Hippocampal formation (tissue), 2 donors: Measurements from ENCODE around the gene LOC128125822.
"Not testable (repeated sequence)": the region's sequence is repeated elsewhere in the genome, so short reads cannot be mapped to it uniquely, and the experiment has no call there.

Experiments
- DNase-seq, 2 donors: peaks; one replicate each; lab custom pipeline; 2025; lab: John Stamatoyannopoulos, UW

The LOC128125822 gene

DNA sequence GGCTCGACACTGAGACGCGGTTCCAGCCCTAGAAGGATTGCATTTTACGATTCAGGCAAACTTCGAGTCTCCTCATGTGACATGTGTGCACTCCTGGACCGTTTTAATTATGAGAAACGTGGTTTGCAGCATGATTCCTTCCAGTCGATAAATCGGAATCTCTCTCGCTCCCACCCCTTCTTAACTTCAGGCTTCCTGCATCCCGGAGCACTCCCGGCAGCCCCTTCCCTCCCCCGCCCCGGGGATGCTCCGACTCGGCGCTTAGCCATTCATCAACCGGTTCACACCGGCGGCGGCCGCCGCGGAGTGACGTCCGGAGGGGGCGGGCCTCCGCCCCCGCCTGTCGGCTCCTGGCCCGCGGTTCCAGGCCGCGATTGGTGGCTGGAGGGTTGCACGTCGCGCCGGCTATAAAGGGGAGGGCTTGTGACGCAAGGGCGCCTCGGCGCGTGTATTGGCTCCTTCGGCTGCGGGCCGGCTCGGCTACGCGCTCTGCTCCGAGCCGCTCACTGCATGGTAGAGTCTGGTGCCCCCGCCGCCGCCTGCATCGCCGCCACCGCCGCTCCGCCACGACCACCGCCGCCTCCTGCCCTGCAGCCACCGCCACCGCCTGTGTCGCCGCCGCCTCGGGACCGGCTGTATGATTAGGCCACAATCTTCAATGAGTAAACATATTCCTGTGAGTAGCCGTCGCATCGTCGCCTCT is at the start of gene LOC128125822, which contains the start of gene PTP4A1:
Gene LOC128125822, plus strand, starts transcription at position 437 of the 703 bp plus-strand sequence.
Gene PTP4A1, plus strand, starts transcription at position 437 of the 703 bp plus-strand sequence. CDS start 4,401 bp downstream, outside the sequence.
- DNase-seq = peak; percentile 96 to 98

DNA sequence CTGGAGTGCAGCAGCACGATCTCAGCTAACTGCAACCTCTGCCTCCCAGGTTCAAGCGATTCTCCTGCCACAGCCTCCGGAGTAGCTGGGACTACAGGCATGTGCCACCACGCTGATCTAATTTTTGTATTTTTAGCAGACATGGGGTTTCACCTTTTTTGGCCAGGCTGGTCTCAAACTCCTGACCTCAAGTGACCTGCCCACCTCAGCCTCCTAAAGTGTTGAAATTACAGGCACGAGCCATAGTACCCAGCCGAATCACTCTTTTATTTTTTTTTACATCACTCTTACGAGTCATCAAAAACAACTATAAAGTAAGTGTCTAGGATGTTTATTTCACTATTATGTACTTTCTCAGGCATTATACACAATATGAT is 49.4 kb upstream of the LOC128125822 start:
- DNase-seq = not testable (repeated sequence)

DNA sequence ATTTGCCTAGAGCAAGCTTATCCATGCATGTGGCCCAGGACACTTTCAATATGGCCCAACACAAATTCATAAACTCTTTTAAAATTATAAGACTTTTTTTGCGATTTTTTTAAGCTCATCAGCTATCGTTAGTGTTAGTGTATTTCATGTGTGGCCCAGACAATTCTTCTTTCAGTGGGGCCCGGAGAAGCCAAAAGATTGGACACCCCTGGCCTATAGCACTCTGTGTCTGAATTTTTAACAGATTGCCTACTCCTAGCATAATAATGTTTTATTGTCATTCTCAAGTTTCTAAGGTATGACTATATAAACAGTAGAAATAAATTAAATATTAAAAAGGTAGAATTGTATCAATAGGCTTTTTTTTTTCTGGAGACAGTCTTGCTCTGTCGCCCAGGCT is 48.6 kb upstream of the LOC128125822 start:
- no peak for DNase-seq

DNA sequence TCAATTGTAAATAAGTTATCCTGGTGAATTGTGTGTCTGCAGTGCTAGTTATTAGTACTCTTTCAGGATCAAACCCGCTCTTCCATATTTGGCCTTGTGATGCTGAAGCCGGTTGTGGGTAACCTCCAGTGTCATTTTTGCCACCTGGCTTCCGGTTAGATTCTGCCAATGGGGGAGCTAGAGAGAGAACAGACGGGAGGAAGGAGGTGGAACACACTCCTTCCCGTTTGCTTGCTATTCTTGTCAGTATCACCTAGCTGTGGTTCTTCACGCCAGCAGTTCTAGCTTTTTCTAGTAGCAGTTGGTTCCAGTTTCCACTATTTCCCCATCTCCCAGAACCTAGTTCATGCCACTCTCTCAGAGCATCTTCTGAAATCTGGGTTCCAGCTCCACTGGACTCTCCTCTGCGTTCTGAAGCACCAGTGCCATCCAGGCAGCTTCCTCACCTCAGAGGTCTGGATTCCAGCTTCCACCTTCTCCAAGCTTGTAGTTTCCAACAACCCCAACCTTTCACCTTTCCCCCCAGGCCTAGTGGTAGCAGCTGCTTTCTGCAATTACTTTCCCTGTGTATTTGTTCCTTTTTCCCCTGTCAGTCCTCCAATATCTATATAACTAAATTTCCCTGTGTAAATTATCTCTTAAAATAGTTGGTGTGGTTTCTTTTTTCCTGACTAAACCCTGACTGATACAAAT is 46.9 kb upstream of the LOC128125822 start:
- DNase-seq = no peak

DNA sequence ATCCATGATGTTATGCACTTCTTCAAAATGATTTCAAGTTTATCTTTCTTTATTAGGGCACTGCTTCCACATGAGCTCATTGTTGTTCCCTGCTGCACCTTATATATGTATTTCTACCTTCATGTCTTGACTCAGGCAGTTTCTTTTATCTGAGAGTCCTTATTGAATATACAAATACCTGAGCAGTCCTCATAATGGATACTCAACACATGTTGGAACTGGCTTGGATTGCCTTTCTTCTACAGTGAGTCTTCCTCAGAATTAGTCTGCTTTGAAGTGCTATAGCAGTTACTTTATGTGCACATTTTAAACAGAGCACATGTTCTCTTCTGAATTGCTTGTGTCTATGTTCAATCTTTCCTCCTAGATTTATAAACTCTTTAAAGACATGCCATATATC is 45.3 kb upstream of the LOC128125822 start:
- DNase-seq = no peak

DNA sequence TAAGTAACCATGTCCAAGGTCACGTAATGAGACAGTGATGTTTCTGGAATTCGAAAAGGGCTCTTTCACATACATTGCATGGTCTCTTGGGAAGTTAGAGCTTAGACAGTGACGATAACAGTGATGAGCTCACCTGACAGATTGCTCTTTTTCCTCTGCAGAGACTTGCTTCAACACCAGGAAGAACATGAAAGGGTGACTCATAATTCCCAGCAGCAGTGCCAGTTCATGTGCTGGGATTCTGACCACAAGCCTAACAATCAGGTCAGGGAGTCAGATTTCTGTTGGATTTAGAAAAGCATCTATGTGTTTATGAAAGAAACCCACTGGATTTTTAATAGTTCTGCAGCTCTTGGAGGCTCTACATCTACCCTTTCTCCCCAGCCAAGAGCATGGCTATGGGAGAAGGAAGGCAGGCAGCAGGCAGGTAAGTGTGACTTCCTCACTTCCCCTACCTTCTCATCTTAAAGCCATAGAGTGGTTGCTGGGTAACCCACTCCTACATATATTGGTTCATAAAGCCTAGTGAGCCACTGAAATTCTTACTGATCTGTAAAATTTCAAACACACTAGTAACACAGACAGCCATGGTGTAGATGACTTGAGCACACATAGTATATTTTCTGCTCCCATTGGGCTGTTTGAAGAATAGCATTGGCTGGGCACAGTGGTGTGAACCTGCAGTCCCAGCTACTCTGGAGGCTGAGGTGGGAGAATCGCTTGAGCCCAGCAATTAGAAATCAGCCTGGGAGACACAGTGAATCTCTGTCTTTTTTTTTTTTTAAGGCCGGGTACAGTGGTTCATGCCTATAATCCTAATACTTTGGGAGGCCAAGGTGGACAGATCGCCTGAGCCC is 44.4 kb upstream of the LOC128125822 start:
- DNase-seq = no peak

DNA sequence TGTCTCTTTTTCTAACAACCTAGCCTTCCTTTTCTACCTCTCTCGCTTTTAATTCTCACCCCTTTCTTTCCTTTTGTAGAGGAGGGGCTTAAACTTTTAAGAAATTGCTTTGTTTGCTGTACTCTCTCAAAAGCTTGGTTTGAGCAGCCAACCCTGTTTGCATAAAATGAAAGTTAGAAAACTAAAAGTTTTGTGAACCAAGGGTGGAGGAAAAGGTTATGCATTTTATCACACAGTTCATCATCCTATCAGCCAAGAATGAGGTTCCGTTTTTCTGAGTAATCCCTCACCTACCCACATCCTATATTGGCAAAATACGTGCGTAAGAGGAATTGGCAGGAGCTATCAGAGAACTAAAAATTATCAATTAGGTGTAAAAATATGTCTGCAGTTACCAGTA is 42.8 kb upstream of the LOC128125822 start:
- no peak for DNase-seq

DNA sequence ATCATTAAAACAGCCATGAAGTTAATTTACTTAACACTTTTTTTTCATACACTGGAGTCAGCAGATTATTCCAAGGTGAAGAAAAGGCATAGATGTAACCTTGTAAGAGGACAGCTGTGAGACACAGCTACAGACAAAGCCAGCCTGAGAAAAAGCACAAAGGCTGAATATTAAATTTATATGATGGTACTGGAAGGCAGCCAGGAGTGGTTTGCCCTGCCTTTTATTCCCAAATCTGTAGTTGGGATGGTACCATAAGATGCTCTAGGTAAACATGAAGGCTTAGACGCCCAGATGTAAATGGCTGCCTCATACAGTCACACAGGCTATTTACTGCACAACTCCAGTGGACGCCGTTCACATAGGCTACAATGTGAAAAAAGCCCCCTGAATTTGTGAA is 42.1 kb upstream of the LOC128125822 start:
- DNase-seq = no peak

DNA sequence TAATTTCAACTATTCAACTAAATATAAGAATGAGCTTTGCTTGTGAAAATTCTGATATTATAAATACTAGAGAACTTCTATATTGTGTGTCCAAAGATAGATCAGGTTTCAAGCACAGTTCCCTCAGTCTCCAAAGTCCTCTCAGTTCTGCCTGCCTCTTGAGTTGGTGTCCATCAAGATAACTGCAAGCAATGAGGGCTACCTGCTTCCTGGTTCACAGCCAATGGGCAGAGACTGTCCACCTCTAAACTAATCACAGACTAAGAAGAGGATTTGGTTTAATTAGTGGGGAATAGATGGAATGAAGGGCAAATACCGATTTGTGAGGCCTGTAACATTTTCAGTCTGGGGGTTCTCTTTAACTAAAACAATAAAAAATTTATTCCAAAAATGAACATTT is 41.3 kb upstream of the LOC128125822 start:
- DNase-seq = no peak

DNA sequence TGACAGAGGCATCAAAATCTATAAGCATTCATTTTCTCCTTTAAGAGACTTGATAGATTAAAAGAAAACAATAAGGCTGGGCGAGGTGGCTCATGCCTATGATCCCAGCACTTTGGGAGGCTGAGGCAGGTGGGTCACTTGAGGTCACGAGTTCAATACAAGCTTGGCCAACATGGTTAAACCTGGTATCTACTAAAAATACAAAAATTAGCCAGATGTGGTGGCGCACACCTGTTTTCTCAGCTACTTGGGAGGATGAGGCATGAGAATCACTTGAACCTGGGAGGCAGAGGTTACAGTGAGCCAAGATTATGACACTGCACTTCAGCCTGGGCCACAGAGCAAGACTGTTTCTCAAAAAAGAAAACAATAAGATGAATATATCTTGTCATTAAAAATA is 39.3 kb upstream of the LOC128125822 start:
- no peak for DNase-seq

DNA sequence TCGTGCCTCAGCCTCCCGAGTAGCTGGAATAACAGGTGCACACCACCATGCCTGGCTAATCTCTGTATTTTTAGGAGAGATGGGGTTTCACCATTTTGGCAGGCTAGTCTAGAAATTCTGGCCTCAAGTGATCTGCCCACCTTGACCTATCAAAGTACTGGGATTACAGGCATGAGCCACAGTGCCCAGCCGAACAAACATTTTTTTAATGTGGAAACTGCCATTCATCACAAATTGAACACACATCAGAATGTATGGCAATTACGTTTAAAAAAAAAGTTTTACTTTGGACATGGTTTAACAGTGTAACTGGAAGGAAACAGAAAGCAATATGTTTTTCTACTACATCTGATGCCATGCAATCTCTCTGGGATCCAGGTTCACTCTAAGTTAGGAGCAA is 38.3 kb upstream of the LOC128125822 start:
- no peak for DNase-seq

DNA sequence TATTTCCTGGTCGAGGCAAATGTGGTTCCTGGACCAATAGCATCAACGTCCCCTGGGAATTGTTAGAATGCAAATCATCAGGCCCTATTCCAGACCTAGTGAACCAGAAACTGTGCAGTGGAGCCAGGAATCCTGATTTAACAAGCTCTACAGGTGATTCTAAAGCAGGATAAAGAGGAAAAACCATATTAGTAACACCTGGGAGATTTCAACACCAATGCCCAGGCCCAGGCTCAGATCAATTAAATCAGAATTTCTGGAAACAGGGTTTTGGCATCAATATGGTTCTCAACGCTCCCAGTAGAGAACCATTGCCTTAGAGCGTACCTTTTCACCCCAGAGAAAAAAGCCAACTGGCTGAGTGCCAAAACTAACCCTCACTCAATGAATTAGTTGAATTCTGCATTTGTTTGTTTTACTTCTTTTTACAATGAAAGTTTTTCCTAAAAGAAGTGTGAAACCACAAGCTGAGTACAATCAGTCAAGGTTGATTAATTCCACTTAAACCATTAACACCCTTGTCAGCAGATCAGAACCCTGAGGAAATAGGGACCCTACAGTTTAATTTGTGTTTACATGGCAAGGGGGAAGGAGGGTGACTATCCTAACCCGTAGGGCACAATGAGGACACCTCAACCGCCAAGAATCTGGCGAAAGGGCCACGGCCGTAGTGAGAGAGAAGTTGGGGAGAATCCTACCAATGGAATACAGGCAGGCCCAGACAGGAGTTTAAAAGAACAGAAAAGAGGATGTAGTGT is 34.9 kb upstream of the LOC128125822 start:
- no peak for DNase-seq

DNA sequence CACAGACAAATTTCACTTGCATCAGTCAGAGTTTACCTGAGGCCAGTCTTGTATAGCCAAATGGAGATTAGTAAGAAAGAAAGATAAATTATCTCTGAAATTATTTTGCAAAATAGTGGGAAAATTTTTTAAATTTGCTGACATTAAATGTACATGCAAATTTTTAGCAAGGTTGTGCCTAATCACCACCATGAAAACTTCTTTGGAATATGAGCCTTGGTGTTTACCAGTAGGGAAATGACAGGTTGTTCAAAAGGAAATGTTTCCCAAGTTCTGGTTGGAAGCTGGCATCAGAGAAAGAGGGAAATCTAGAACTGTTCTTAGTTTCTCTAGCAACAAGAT is 34.4 kb upstream of the LOC128125822 start:
- DNase-seq = no peak

DNA sequence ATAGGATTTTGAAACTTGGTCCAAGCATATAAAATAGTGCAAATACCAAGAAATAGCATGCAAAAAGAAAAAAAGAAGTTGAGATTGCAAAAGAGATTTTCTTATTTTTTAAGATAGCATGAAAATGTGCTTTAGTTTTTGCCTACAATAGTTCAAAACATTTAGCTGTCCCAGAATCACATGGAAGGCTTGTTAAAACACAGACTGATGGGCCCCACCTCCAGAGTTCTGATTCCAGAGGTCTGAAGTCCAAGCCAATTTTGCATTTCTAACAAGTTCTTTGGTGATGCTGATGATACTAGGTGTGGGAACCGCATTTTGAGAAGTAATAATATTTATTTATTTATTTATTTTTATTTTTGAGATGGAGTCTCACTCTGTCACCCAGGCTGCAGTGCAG is 33.7 kb upstream of the LOC128125822 start:
- no peak for DNase-seq

DNA sequence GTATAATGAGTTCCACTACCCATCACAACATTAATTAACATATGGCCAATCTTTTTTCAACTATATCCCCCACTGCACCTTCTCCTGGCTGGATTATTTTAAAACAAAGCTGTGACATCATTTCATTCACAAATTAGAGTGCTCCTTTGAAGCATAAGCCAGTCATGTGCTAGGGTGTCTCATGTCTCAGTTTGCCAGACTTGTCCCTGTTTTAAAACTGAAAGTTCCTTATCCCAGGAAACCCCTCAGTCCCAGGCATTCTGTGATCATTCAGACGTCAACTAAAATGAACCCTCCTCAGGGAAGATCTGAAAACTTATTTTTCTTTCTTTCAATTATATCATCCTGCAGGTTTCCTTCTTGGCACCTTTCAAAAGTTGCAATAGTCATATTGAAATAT is 29.3 kb upstream of the LOC128125822 start:
- no peak for DNase-seq

DNA sequence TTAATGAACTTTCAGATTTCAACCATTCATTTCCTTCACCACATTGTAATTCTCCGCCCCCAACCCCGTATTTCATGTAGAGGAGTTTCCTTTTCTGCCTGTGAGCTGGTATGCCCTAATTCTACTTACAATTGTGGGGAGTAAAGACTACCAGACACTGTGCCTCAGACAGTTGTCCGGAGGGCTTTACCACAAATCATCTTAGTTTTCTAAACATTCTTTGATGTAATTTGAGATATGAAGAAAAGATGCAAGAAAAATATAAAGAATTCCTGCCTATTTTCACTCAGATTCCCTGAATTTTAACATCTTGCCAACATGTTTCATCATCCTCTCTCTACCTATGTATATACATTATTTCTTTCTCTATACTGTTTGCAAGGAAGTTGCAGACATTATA is 28.3 kb upstream of the LOC128125822 start:
- DNase-seq = no peak

DNA sequence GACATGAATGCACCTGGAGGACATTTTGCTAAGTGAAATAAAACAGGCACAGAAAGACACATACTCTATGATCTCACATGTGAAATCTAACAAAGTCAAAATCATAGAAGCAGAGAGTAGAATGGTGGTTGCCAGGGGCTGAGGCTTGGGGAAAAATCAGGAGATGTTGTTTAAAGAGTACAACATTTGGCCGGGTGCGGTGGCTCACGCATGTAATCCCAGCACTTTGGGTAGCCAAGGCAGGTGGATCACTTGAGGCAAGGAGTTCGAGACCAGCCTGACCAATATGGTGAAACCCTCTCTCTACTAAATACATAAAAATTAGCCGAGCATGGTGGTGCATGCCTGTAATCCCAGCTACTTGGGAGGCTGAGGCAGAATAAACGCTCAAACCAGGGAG is 26.0 kb upstream of the LOC128125822 start:
- DNase-seq = no peak

DNA sequence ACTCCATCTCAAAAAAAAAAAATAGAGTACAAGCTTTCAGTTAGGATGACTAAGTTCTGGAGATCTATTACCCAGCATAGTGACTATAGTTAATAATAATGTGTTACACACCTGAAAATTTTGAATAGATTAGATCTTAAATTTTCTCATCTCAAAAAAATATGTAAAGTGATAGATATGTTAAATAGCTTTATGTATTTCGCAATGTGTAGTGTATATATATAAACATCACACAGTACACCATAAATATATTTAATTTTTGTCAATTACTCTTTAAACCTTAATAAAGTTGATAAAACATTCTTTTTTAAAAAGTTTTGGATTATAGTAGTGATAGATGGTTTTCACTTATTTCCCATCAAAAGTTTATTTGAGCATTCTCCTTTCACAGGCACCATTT is 25.6 kb upstream of the LOC128125822 start:
- DNase-seq = no peak

DNA sequence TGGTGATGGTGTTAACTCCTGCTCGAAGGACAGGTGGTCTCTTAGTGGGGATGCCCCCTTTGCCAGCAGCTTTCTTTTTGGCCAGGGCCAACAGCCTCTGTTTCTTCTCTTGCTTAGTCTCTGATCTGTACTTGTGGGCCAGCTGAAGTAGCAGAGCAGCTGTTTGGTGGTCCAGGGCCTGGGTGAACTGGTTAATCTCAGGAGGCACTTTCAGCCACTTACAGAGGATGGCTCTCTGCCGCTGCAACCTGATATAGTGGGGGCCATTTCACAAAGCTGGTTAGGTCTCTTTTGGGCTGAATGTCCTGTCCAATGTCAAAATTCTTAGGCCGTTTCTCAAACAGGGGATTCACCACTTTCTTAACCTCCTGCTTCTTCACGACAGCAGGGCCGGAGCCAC is 23.2 kb upstream of the LOC128125822 start:
- no peak for DNase-seq

DNA sequence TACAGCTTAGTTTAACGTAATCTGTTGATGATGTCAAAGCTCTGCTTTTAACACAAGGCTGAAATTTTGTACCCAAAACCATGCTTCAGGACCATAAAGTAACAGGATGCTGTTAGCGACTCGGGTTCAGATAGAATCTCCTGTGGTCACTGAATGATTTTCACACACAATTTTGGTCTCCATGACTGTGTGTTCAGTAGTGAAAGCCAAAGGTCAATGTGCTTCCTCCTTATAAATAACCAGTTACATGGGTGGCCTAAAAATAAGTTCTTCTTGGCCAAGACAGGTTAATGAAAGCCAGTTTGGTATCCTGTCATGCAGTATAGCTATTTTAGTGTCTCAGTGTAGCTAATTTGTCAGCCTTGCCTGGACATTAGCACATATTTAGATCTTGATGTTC is 19.1 kb upstream of the LOC128125822 start:
- DNase-seq = no peak

DNA sequence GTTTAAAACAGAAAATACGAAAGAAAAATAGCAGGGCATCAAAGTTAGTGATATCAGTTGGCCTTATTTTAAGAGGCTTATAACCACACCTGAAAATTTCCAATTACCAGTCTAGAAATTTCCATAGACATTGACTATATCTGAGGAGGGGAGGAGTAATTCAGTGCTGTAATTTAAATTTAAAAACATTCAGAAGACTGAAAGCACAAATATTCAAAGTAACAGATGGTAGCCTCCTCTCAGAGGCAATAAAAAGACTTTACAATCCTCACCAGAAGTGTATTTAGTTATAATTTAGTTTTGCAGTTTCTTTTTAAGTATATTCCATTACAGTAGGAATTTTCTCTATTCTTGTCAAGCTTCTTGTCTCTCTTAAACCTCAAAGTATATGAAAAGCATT is 18.4 kb upstream of the LOC128125822 start:
- no peak for DNase-seq

DNA sequence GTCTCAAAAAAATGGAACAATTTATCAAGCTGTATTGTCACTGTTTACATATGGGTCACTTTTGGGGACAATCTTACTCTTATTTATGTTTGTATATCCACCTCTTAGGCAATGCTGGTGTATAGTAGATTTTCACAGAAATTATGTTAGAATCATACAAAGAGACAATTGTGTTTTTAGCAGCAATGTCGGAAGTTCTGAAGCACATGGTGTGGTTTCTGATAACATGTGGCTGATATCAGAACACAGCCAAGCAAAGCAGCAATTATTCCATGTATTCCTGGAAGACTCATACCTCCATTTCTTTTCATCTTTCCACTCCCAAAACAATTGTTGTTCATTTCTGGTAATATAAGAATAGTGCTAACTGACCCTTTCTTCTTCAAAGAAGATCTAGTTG is 17.5 kb upstream of the LOC128125822 start:
- DNase-seq = no peak
